Progenitor cell of endocrine pancreas (in vitro differentiated cells): ENCODE results near the gene PIGH. TPM values are rescaled to one million over a fixed set of nuclear protein-coding genes. Genes with fewer than 3 reads are reported as not detected.

Experiments
- DNase-seq: peaks from one replicate; pipeline ENCODE4 v3.0.0; 2021; ENCODE audit warnings: low spot score; ENCODE audit not compliant: unreplicated experiment
- H3K27ac Mint-ChIP-seq: 2 replicates; pipeline ENCODE4 v1.8.0; 2021; ENCODE audit warnings: mild to moderate bottlenecking, moderate library complexity, mixed read lengths
- H3K27me3 Mint-ChIP-seq: 2 replicates; pipeline ENCODE4 v1.8.0; 2021; ENCODE audit warnings: mixed read lengths
- H3K36me3 Mint-ChIP-seq: 2 replicates; pipeline ENCODE4 v1.8.0; 2022; ENCODE audit warnings: mixed read lengths; ENCODE audit not compliant: insufficient read depth
- H3K4me1 Mint-ChIP-seq: 2 replicates; pipeline ENCODE4 v1.8.0; 2021; ENCODE audit warnings: low read depth, mixed read lengths
- H3K4me3 Mint-ChIP-seq: 2 replicates; pipeline ENCODE4 v1.8.0; 2021; ENCODE audit warnings: low read depth, mild to moderate bottlenecking, moderate library complexity, mixed read lengths
- H3K9me3 Mint-ChIP-seq: 2 replicates; pipeline ENCODE4 v1.8.0; 2021; ENCODE audit warnings: low read depth, mixed read lengths
- total RNA-seq: library from RNA; stranded (reverse); gene quantifications from 2 replicates; pipeline ENCODE4 v1.2.1, GENCODE V29; 2021
- TF ChIP-seq, protein P1 (sequence below): fragments of 200-600 bp; sonication (generic); IDR thresholded peaks from one replicate; pipeline ENCODE4 v1.5.0; 2021; ENCODE audit warnings: antibody characterized with exemption, mild to moderate bottlenecking; ENCODE audit not compliant: unreplicated experiment

Gene PIGH
- total RNA-seq, 1 donor from 2014 or later, result 18.9 TPM

- Mint-ChIP-seq H3K4me3 (no peak overlapping the region), H3K9me3 (no peaks in the 10 kb centered on the region), H3K27ac (no peak overlapping the region), H3K4me1 (peaks cover 2% of the 10 kb centered on the region), H3K36me3 (peaks cover 16% of the 10 kb centered on the region), H3K27me3 (no peaks in the 10 kb centered on the region)
- TF ChIP-seq, protein P1, sequence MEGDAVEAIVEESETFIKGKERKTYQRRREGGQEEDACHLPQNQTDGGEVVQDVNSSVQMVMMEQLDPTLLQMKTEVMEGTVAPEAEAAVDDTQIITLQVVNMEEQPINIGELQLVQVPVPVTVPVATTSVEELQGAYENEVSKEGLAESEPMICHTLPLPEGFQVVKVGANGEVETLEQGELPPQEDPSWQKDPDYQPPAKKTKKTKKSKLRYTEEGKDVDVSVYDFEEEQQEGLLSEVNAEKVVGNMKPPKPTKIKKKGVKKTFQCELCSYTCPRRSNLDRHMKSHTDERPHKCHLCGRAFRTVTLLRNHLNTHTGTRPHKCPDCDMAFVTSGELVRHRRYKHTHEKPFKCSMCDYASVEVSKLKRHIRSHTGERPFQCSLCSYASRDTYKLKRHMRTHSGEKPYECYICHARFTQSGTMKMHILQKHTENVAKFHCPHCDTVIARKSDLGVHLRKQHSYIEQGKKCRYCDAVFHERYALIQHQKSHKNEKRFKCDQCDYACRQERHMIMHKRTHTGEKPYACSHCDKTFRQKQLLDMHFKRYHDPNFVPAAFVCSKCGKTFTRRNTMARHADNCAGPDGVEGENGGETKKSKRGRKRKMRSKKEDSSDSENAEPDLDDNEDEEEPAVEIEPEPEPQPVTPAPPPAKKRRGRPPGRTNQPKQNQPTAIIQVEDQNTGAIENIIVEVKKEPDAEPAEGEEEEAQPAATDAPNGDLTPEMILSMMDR, result no peak
- no peak for DNase-seq
These were observed 10.8 kb downstream of the PIGH start for GRCh38 chr14:67589204-67589770.

GRCh38 chr14:67586369-67586768, 13.7 kb downstream of the PIGH start:
- DNase-seq, result no peak
- Mint-ChIP-seq H3K4me3 (no peak overlapping the region), H3K27ac (no peak overlapping the region)

DNA sequence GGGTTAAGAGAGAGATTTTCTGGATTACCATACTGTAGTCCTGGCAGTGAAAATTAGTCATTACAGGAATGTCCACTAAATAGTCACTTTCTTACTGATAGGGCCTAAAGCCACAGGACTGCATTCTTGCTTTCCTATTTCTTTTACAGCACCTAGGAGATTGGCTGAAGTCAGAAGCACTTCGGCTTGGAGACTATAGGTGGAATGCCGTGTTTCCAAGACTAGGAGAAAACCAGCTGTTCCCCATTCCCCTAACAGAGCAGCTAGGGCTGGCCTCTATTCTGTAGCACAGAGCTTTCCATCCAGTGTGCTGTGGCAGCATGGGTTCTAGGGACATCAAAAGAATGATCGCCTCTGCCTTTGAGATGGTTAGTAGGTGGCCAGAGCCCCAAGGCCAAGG, 15.1 kb downstream of the PIGH start:
- DNase-seq, result no peak
- TF ChIP-seq, protein P1, result no peak
- Mint-ChIP-seq H3K4me3 (no peak overlapping the region), H3K4me1 (no peaks in the 10 kb centered on the region), H3K27ac (no peak overlapping the region), H3K9me3 (no peaks in the 10 kb centered on the region), H3K36me3 (peaks cover 19% of the 10 kb centered on the region), H3K27me3 (no peaks in the 10 kb centered on the region)

More at GRCh38 chr14:67586369-67586768, 13.7 kb downstream of the PIGH start:
- Mint-ChIP-seq H3K4me1 (no peaks in the 10 kb centered on the region), H3K9me3 (no peaks in the 10 kb centered on the region), H3K27me3 (no peaks in the 10 kb centered on the region), H3K36me3 (peaks cover 17% of the 10 kb centered on the region)
- TF ChIP-seq, protein P1, result no peak

DNA sequence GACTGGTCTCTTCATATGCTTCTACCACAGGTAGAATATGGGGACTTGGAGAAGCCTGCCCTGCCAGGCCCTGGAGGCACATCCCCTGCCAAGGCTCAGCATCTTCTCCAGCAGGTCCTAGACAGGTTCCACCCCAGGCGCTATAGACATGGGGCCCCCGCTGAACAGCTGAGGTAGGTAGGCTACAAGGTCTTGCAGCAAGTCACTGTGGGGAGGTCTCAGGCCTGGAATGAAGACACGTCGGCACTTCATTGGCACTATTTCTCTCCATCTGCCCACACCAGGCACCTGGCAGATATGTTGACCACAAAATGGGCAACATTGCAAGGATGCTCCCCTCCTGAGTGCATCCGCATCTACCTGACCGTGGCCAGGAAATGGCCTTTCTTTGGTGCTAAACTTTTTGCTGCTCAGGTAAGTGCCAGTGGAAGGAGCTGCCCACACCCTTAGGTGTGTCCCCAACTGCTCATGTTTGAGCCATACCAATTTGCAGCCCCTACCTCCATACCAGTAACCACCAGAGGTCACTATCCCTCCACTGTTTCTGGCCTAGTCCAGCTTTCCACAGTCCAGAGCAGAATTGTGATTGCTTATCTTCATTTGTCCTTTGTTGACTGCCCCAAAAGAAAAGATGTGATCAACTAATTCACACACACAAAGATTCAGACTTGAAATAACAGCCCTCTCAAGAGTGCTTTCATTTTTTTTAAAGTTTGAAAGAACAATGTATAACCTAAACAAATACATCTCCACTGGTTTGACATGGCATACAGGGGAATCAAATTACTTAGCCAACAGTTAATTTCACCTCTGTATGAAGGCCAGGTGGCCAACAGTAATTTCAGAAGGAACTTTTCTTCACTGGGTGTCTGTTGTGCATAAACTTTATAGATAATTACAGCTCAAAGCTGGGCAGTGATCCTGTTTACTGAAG, 16.1 kb downstream of the PIGH start:
- DNase-seq, result peak; percentile 32
- Mint-ChIP-seq H3K36me3 (peaks cover 21% of the 10 kb centered on the region), H3K4me1 (no peaks in the 10 kb centered on the region), H3K4me3 (no peak overlapping the region), H3K9me3 (no peaks in the 10 kb centered on the region), H3K27ac (no peak overlapping the region), H3K27me3 (no peaks in the 10 kb centered on the region)
- TF ChIP-seq, protein P1, result peak; percentile 79

DNA sequence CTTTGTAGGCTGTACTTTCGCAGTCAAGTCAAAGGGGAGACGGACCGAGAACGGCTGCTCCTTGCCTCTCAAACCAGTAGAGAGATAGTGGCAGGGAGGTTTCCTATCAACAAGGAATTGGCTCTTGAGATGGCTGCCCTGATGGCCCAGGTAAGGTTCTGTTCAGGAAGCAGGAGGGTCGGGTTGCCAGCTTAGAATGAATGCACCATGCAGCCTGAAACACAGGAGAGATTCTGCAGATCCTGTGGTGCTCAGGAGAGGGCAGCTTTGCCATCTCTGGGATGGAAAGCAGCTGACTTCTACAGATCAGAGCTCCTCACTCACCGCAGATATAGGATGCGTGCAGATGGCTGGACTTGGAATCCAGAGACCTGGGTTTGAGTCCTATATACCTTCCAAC, 18.0 kb downstream of the PIGH start:
- Mint-ChIP-seq H3K4me3 (no peak overlapping the region), H3K9me3 (no peaks in the 10 kb centered on the region), H3K4me1 (peaks cover 4% of the 10 kb centered on the region), H3K27me3 (no peaks in the 10 kb centered on the region), H3K36me3 (peaks cover 16% of the 10 kb centered on the region), H3K27ac (no peak overlapping the region)
- TF ChIP-seq, protein P1, result no peak
- DNase-seq, result no peak
